ENCODE measurements around the gene PPP2R2C.

DNA sequence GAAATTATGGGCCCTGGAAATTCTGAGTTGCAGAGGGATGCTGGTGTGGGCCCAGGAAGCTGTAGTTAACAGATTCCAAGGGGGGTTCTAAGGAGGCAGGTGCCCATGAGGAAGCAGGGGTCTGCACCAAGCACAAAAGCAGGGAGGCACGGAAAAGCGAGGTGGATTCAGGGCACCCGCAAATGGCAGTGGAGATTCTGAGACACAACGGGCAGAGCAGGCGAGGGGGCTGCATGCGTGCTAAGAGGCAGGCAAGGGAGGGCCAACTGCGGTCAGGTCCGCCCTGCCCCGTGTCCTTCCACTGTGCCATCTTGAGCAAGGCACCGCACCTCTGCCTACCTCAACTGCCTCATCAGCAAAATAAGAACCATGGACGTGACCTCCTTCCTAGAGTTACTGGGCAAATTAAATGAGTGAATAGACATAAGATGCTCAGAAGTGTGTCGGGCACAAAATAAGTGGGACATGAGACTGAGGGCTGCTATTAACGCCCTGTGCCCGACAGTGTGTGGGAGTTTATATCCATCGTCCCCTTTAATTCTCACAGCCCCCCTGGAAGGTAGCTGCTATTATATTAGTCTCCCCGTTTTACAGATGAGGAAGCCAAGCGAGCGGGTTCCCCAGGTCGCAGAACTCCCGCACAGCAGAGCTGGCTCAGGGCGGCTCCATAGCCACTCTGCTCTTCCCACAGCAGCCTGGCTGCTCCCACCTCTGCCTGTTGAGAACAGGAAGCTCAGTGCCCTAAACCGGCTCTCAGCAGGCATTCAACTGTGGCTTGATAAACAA is 67.6 kb downstream of the PPP2R2C start:
- TF ChIP-seq, protein P1, sequence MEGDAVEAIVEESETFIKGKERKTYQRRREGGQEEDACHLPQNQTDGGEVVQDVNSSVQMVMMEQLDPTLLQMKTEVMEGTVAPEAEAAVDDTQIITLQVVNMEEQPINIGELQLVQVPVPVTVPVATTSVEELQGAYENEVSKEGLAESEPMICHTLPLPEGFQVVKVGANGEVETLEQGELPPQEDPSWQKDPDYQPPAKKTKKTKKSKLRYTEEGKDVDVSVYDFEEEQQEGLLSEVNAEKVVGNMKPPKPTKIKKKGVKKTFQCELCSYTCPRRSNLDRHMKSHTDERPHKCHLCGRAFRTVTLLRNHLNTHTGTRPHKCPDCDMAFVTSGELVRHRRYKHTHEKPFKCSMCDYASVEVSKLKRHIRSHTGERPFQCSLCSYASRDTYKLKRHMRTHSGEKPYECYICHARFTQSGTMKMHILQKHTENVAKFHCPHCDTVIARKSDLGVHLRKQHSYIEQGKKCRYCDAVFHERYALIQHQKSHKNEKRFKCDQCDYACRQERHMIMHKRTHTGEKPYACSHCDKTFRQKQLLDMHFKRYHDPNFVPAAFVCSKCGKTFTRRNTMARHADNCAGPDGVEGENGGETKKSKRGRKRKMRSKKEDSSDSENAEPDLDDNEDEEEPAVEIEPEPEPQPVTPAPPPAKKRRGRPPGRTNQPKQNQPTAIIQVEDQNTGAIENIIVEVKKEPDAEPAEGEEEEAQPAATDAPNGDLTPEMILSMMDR (conservative IDR thresholded peaks at IDR 0.05; ENCODE audit: low read depth in 2 of 2), result no peak
- TF ChIP-seq EZH2 (IDR thresholded peaks at IDR 0.05; ENCODE audit: low read depth, unreplicated experiment) (no peak), POLR2AphosphoS5 (IDR thresholded peaks at IDR 0.05; ENCODE audit: low read depth) (no peak), EZH2phosphoT487 (IDR thresholded peaks at IDR 0.05; ENCODE audit: unreplicated experiment) (no peak), CREB1 (CRISPR knock-in tag; IDR thresholded peaks at IDR 0.05; ENCODE audit: low read depth) (no peak), ZNF331 (CRISPR knock-in tag; IDR thresholded peaks at IDR 0.05; ENCODE audit: low read depth) (no peak), NANOG (IDR thresholded peaks at IDR 0.05; ENCODE audit: borderline replicate concordance) (no peak), JUNB (IDR thresholded peaks at IDR 0.05; ENCODE audit: unreplicated experiment) (no peak), ZNF114 (CRISPR knock-in tag; IDR thresholded peaks at IDR 0.05) (no peak)
- TF ChIP-seq, protein P2, sequence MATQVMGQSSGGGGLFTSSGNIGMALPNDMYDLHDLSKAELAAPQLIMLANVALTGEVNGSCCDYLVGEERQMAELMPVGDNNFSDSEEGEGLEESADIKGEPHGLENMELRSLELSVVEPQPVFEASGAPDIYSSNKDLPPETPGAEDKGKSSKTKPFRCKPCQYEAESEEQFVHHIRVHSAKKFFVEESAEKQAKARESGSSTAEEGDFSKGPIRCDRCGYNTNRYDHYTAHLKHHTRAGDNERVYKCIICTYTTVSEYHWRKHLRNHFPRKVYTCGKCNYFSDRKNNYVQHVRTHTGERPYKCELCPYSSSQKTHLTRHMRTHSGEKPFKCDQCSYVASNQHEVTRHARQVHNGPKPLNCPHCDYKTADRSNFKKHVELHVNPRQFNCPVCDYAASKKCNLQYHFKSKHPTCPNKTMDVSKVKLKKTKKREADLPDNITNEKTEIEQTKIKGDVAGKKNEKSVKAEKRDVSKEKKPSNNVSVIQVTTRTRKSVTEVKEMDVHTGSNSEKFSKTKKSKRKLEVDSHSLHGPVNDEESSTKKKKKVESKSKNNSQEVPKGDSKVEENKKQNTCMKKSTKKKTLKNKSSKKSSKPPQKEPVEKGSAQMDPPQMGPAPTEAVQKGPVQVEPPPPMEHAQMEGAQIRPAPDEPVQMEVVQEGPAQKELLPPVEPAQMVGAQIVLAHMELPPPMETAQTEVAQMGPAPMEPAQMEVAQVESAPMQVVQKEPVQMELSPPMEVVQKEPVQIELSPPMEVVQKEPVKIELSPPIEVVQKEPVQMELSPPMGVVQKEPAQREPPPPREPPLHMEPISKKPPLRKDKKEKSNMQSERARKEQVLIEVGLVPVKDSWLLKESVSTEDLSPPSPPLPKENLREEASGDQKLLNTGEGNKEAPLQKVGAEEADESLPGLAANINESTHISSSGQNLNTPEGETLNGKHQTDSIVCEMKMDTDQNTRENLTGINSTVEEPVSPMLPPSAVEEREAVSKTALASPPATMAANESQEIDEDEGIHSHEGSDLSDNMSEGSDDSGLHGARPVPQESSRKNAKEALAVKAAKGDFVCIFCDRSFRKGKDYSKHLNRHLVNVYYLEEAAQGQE (IDR thresholded peaks at IDR 0.05; ENCODE audit: unreplicated experiment), result no peak
- TF ChIP-seq, protein P3, sequence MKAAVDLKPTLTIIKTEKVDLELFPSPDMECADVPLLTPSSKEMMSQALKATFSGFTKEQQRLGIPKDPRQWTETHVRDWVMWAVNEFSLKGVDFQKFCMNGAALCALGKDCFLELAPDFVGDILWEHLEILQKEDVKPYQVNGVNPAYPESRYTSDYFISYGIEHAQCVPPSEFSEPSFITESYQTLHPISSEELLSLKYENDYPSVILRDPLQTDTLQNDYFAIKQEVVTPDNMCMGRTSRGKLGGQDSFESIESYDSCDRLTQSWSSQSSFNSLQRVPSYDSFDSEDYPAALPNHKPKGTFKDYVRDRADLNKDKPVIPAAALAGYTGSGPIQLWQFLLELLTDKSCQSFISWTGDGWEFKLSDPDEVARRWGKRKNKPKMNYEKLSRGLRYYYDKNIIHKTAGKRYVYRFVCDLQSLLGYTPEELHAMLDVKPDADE (IDR thresholded peaks at IDR 0.05), result no peak
- TF ChIP-seq, protein P4, sequence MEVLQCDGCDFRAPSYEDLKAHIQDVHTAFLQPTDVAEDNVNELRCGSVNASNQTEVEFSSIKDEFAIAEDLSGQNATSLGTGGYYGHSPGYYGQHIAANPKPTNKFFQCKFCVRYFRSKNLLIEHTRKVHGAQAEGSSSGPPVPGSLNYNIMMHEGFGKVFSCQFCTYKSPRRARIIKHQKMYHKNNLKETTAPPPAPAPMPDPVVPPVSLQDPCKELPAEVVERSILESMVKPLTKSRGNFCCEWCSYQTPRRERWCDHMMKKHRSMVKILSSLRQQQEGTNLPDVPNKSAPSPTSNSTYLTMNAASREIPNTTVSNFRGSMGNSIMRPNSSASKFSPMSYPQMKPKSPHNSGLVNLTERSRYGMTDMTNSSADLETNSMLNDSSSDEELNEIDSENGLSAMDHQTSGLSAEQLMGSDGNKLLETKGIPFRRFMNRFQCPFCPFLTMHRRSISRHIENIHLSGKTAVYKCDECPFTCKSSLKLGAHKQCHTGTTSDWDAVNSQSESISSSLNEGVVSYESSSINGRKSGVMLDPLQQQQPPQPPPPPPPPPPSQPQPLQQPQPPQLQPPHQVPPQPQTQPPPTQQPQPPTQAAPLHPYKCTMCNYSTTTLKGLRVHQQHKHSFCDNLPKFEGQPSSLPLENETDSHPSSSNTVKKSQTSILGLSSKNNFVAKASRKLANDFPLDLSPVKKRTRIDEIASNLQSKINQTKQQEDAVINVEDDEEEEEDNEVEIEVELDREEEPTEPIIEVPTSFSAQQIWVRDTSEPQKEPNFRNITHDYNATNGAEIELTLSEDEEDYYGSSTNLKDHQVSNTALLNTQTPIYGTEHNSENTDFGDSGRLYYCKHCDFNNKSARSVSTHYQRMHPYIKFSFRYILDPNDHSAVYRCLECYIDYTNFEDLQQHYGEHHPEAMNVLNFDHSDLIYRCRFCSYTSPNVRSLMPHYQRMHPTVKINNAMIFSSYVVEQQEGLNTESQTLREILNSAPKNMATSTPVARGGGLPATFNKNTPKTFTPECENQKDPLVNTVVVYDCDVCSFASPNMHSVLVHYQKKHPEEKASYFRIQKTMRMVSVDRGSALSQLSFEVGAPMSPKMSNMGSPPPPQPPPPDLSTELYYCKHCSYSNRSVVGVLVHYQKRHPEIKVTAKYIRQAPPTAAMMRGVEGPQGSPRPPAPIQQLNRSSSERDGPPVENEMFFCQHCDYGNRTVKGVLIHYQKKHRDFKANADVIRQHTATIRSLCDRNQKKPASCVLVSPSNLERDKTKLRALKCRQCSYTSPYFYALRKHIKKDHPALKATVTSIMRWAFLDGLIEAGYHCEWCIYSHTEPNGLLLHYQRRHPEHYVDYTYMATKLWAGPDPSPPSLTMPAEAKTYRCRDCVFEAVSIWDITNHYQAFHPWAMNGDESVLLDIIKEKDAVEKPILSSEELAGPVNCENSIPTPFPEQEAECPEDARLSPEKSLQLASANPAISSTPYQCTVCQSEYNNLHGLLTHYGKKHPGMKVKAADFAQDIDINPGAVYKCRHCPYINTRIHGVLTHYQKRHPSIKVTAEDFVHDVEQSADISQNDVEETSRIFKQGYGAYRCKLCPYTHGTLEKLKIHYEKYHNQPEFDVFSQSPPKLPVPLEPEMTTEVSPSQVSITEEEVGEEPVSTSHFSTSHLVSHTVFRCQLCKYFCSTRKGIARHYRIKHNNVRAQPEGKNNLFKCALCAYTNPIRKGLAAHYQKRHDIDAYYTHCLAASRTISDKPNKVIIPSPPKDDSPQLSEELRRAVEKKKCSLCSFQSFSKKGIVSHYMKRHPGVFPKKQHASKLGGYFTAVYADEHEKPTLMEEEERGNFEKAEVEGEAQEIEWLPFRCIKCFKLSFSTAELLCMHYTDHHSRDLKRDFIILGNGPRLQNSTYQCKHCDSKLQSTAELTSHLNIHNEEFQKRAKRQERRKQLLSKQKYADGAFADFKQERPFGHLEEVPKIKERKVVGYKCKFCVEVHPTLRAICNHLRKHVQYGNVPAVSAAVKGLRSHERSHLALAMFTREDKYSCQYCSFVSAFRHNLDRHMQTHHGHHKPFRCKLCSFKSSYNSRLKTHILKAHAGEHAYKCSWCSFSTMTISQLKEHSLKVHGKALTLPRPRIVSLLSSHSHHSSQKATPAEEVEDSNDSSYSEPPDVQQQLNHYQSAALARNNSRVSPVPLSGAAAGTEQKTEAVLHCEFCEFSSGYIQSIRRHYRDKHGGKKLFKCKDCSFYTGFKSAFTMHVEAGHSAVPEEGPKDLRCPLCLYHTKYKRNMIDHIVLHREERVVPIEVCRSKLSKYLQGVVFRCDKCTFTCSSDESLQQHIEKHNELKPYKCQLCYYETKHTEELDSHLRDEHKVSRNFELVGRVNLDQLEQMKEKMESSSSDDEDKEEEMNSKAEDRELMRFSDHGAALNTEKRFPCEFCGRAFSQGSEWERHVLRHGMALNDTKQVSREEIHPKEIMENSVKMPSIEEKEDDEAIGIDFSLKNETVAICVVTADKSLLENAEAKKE (CRISPR knock-in tag; IDR thresholded peaks at IDR 0.05), result no peak

Data from GM23338 (cell line).